UCSD-AML1 (cell line): ENCODE results near the gene PRPSAP2.

Source experiments
- DNase-seq: peaks from one replicate; lab custom pipeline; 2025; ENCODE audit not compliant: unreplicated experiment; lab: John Stamatoyannopoulos, UW

Gene PRPSAP2

DNA sequence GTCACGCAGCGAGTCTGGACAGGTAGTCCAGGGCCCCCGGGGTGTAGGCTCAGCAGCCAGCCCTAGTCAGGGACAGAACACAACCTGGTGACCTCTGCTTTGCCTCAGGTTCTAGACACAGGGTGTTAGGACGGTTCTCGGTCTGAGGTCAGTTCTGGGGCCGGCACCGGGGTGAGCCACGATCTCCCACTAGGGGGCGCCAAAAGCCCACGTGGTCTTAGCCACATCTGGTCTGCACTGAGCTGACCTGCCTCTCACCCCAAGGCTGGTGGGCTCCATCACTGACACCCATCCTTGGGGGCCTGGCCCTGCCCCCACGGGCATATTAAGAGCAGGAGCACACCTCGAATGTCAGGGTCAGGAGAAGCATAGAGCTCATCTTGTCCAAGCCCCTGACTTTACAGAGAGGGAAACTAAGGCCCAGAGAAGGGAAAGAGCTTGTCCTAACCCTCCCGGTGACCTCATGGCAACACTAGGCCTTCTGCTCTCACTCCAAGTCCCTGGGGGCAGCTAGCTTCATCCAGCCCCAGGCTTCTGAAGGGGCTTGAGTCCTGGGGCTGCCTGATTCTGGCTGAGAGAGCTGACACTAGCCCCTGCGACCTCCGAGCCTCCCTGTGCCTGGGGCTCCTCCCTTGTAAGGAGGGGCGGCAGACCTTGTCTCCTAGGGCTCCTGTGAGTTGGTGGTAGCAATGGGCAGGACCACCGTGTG, 103.0 kb downstream of the PRPSAP2 start:
- peak; percentile 82 for DNase-seq

DNA sequence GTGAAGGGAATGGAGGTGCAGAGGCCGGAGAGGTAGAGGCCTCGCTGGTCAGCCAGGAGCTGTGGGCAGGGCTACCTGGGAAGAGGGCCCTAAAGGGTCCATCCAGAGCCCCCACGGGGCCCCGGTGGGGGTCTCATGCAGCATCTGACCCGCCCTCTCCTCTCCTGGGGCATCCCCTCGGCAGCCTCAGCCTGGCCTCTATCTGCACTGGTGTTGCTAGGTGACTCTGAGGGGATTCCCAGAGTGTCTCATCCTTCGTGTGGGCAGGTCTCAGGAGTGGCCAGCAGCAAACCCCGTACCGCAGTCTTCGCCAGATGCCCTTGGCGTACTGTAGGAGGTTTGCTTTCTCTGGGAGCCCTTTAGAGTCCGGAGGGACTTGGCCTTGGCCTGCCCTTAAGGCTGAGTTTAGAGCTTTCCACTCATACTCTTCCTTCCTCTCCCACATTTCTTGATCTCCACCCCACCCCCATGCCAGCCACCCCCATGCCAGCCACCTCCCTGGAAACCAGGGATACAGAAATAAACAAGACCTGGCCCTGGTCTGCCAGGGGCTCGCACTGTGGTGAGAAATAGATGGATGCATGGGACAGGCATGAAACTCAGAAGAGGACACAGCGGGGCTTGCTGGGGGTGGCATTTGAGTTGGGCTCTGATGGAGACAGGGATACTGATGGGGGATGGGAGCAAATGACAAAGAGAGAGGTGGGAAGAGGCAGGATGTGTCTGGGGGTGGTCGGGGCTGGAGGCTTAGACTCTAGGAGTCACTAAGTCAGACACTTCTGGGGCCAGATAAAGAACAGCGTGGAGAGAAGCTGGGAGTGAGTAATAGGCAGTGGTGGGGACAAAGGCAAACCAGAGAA, 103.9 kb downstream of the PRPSAP2 start:
- no peak for DNase-seq

DNA sequence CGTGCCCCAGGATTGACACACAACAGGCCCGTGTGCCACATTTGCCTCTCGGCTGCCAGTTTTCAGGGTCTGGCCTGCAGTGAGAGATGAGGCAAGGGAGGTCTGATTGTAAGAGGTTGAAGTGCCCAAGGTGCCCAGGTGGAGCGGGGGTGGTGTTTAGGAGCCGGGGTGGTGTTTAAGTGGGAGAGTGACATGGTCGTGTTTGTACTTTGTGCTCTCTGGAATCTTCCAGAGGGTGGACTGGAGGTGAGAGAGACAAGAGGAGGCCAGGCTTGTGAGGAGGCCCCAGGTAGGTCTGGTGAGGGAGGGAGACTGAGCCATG, 104.5 kb downstream of the PRPSAP2 start:
- DNase-seq, result no peak

DNA sequence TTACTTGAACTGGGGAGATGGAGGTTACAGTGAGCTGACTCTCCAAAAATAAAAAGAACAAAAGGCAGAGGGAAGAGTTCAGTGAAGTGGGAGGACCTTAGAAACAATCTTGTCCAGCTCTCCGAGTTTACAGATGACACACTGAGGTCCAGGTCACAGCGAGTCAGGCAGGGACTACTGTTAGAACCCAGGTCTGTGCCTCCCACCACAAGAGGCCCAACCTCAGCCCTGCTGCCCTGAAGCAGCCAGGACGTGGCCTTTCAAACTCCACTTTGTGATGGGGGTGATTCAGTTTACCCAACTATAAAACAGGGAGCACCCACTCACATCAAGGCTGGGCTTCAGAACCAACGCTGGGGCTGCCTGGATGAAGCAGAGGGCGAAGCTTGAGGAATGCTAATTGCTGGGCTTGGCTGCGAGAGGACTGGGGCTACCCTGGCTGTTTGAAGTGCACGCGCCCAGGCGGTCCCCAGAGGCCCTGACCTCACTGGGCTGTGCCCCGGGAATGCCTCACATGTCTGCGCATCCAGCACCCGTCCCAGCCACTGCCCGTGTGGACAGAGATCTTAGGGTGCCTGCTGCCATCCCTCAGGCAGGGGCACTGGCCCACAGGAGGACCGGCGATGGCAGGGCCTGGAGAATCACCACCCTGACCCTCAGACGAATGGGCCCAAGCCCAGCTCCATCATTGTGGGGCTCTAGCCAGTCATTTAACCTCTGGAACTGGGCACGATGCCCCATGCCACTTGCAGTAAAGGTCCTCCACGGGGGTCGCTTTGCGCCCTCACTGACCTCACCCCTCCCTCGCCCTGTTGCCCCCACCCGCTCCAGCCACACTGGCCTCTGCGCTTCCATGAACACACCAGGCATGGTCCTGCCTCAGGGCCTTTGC, 105.4 kb downstream of the PRPSAP2 start:
- no peak for DNase-seq

DNA sequence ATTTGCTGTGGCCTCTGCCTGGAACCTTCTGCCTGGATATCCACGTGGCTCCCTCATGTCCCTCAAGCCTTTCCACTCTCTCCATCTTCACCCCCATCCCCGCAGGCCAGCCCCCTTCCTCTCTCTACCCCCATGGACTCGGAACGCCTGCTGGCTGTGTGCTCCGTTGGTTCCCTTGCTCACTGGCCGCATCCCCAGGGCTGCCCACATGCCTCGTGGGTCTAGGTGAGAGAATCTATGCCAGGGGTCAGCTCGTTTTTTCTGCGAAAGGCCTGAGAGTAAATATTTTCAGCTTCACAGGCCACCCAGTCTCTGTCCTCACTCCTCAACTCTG, 106.1 kb downstream of the PRPSAP2 start:
- DNase-seq, result no peak

DNA sequence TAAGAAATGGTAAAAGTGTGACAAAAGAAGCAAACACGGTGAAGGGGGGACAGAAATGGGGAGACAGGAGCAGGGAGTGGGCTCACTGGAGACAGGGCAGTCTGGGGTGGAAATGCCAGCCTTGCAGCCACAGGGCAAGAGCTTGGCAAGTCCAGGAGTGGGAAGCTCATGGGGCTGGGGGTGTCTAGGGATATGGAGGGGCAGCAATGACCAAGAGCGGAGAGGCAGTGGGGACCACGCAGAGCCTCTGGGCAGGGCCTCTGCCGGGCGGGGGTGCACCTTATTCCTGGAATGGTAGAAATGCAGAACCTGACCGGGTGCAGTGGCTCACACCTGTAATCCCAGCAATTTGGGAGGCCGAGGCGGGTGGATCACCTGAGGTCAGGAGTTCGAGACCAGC, 106.6 kb downstream of the PRPSAP2 start:
- no peak for DNase-seq

DNA sequence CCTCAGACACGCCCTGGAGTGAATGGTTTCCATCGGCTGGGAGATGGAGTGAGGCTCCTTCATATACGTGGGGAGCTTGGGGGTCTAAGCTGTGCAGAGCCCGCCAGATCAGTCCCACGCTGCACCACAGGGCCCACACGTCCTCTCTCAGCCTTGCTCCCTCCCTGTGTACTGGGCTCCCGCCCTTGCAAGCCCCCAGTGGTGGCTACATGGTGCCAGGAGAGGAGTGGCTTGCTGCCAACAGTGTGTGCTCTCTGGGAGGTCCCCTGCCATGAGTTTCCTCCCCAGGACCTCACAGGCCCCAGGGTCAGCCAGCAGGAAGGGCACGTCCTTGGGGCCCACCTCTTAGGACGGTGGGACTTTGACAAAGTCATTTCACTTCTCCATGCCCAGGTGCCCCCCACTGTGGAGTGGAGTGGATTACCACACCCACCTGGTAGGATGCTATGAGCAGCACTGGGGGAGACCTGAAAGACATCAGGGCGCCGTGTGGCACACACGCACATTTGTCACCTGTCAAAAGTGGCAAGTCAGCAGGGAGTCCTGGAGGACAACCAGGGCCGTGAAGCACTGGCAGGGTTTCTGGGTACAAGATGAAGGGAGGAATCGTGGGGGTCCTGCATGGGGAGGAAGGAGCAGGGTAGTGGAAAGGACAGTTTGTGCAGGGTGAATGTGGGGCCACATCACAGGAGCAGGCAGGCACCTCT, 107.8 kb downstream of the PRPSAP2 start:
- no peak for DNase-seq

DNA sequence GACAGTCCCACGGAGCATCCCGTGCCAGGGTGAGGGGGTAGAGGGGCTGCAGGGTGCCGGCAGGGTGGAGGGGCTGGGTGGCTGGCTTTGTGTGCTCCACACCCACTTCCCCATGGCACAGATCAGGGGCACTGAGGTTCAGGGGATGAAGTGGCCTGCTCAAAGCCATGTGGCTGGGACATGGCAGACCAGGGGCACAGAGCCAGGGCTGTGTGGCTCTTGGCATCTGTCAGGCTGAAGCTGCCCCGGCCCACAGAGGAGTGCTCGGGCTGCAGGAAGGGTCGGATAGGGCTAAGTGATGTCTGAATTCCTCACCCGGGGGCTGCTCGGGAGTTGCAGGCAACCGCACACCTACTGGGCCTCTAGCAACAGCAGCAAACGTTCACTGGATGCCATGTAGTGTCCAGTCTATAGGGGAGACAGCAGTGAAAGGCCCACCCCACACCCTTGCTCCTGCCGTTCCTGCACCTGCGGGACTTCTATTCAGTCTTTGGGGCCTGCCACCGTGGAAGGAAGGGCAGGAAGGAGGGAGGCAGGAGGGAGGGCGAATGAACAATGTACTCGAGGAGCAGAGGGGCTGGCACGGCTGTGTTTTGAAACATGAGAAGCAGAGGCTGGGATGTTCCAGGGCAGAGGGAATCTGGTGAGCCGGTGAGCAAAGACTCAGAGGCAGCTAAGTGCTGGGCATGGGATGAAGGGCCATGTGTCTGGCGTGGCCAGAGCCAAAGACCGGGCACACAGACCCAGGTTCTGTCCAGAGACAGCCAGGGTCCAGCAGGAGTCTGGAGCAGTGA, 109.1 kb downstream of the PRPSAP2 start:
- no peak for DNase-seq

DNA sequence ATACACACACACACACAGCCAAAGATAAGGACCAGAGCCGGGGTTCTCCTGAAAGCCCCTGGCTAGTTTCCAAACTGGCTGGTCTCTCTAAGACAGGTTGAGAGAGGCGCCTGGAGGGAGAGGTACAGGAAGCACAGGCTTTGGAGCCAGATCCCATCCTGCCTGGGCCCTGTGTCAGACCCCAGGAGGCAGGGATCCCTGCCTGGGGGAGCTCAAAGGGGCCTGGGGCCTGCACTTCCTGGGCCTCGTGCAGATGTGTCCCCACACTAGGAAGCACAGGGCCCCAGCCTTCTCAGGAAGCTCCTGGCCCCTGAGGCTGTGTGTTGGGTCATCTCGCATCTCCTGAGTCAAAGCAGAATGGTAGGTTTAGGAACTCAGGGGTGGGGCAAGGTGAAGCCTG, 110.0 kb downstream of the PRPSAP2 start:
- no peak for DNase-seq

DNA sequence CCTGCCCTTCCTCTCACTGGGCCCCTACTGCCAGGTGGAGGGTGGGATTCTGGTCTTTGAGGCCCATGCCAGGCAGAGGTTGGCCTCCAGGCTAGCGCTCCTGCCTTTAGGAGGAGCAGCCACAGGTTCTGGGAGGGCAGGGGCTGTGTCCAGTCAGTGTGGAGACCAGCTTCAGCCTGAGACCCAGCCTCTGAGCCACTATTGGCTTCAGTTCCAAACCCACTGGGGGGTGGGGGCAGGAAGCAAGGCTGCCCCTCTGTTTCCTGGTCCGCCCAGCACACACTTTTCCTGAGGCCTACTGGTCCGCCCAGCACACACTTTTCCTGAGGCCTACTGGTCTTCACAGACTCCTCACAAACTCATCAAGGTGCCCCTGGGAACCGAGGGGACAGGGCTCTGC, 110.4 kb downstream of the PRPSAP2 start:
- peak; percentile 81 for DNase-seq

DNA sequence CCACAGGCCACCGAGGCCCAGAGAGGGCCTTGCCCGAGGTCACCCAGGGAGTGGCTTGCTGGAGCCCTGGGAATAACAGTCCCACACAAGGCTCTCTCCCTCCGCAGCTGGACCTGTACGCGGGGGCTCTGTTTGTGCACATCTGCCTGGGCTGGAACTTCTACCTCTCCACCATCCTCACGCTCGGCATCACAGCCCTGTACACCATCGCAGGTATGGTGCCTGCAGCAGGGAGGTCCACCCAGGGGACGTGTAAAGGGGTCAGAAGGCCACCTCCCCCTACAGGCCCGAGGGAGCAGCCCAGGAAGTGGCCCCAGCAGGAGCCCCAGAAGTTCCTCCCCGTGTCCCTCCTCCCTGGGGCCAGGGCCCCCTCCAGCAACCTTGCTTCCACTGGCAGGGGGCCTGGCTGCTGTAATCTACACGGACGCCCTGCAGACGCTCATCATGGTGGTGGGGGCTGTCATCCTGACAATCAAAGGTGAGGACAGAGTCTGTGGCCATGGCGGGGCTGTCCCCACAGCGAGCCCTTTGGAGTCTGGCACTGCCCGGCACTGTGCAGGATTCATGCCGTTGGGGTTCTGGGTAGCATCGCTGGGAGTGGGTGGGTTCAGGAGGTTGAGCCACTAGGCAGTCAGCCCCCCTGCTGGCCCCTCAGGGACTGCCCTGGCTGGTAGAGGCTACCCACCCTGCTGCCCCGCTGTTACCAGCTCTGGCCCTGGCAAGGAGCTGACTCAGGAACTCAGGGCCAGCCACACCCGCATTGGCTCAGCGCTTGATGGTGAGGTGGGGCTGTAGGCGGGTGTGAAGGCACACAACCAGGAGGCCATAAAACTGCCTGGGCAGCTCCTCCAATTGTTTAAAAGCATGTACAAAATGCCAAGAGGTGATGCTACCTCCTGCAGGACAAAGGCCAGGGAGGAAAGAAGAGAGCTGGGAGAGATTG, 111.3 kb downstream of the PRPSAP2 start:
- no peak for DNase-seq

DNA sequence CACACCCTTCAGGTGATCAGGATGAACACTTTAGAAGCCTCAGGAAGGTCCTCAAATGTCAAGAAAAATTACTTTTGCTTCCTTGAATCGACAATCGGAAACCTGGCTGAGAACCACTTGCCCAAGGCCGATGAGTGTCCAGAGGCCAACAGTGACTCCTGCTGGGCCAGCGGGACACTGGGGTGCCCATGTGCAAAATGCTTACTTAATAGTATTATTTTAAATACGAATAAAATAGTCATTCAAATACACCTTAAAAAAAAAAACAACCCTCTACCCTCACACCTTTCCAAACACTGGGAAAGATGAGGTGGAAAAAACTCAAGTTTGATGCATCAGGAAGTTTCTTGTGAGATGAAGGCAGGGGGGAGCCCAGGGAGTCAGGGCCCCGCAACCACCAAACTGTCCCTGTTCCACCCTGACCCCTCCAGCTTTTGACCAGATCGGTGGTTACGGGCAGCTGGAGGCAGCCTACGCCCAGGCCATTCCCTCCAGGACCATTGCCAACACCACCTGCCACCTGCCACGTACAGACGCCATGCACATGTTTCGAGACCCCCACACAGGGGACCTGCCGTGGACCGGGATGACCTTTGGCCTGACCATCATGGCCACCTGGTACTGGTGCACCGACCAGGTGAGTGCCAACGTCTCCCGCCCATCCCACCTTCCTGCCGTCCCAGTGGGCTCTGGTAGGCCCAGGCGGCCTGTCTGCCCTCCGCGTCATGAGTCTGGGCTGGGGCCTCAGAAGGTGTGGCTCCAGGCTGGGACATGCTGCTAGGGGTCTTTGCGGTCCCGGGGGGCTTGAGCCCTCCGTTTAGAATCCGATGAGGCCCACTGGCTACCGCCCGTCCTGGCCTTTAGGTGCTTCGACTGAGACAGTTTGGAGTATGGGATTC, 112.9 kb downstream of the PRPSAP2 start:
- DNase-seq, result no peak

DNA sequence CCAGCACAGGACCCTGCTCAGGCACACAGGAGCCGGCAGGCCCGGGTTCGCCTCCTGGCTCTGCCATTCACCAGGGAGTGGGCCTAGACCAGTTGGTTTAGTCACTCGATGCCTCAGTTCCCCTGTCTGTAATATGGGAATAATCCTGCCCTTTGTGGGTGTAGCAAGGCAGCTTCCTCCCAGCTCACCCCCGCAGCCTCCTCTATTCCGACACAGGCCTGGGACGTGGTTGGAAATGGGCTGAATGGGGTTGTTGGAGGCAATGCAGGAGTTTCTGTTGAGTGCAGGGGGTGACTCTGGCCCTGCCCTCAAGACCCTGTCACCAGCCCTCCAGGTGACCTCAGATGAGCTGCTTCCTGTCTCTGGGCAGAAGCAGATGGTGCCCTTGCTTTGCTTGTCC, 113.9 kb downstream of the PRPSAP2 start:
- no peak for DNase-seq

DNA sequence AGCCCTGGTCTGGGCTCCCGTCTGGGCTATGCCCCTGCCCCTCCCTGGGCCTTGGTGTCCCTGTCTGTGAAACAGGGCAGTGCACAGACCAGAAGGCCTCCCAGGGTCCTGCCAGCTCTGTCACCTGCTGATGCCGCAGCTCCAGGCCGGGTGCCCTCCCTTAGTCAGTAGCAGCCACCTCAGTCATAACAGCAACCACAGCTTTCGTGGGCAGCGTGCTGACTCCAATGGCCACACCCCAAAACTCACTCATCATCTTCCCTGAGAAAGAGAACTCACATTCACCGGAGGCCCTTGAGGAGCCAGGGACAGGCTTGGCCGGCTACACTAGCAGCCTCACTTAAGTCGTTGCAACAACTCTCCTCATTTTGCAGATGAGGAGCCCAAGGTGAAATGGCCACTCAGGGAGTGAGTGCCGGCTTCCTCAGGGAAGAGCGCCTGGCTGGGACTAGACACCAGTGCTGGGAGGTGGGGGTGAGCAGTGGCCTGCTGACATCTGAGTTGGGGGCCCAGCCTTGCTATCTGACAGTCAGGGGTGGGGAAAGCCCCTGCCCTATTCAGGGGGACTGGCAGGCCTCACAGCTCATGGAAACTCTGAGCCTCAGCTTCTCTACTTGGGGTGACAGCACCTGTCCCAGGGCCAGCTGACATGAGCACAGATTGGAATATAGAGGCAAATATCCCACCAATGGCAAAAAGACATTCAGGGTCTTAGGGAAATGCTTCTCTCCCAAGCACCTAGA, 116.6 kb downstream of the PRPSAP2 start:
- no peak for DNase-seq

DNA sequence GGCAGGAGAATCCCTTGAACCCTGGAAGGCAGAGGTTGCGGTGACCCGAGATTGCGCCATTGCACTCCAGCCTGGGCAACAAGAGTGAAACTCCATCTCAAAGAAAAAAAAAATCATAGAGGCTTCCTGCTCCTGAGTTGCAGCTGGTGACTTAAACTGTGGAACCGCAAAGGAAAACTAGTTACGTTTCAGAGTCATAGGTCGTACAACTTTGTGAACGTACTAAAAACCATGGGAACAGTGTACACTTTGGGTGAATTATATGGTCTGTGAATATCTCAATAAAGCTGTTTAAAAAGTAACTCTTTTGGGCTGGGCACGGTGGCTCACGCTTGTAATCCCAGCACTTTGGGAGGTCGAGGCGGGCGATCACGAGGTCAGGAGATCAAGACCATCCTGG, 117.7 kb downstream of the PRPSAP2 start:
- no peak for DNase-seq

DNA sequence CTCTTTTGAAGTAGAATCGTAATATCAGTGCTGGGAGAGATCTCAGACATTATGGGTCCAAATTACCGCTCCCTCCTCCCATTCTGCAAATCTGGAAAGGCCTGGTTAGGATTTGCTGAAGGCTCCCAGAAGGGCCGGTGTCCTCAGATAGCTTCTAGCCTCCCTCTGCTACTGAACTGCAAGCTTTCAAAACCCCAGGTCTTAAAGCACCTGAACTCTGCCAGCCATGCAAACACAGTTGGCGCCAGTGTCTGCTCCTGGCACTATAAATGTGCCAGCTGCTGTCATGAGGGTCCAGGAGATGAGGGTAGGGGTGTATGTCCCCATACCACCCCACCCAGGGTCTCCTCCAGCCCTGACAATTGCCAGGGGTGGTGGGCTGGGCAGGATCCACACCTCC, 118.3 kb downstream of the PRPSAP2 start:
- DNase-seq, result no peak

DNA sequence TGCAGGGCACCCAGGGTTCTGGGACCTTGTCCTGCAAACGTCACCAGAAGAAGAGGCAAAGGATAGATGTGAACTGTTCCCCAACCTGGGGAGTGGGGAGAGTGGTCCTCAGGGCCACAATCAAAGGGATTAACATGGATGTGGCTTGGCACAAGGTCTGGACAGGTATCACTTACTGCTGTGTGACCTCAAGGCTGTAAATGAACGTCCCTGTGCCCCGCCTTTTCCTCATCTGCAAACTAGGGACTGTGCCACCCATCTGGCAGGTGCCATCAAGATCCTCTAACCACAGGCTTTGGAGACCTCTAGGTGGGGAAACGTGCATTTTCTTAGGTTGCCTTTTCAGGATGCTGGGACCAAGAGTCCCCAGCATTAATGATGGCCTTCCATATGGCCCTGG, 119.1 kb downstream of the PRPSAP2 start:
- no peak for DNase-seq

DNA sequence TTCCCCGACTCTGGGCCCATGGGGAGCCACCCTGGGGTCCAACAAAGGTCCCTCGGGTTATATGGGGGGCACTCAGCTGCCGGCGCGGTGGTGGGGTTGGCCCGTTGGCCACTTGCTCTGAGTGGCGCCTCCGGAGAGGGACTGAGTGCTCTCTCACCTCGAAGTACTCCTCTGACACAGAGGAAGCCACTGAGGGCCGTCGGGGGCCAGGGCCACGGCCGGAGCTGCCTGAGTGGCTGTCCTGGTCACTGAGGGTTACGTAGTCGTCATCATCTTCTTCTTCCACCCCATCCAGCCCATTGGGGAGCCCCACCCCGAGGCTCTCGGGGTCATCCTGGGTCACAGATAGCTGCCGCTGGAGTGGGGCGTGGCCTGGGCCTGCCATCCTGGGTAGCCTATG, 119.7 kb downstream of the PRPSAP2 start:
- DNase-seq, result no peak
